Heart left ventricle (tissue), 16 donors: Measurements from ENCODE around the gene NFX1. TPM values are rescaled to one million over a fixed set of nuclear protein-coding genes. Genes with fewer than 3 reads are reported as not detected.

ENCODE experiments used
- ATAC-seq, 4 donors: fragments of 200-7000 bp; cut with Tn5 transposase; one replicate each; pipeline ENCODE4 v1.9.1; 2020 to 2022; ENCODE audit warnings: moderate library complexity in 4 of 4, mild to moderate bottlenecking in 3 of 4, moderate number of reproducible peaks in 1 of 4
- DNase-seq, 5 donors: peaks; one replicate each; pipeline ENCODE4 v3.0.0-alpha.2; 2020
- H3K27ac ChIP-seq, 12 donors: fragments of 200-600 bp; sonication (generic) in 4 of 12; one replicate each; pipeline versions ENCODE4 v1.5.0 to v1.8.0; 2016 to 2022; ENCODE audit warnings: mild to moderate bottlenecking in 2 of 12
- H3K27me3 ChIP-seq, 9 donors: fragments of 200-600 bp; sonication (generic) in 2 of 9; one replicate each; pipeline versions ENCODE4 v1.5.1 to v1.8.0; 2016 to 2022; ENCODE audit warnings: mild to moderate bottlenecking in 3 of 9
- H3K36me3 ChIP-seq, 9 donors: fragments of 200-600 bp; sonication (generic) in 2 of 9; one replicate each; pipeline versions ENCODE4 v1.5.0 to v1.8.0; 2018 to 2022; ENCODE audit warnings: mild to moderate bottlenecking in 2 of 9
- H3K4me1 ChIP-seq, 12 donors: fragments of 200-600 bp; sonication (generic) in 4 of 12; one replicate each; pipeline versions ENCODE4 v1.5.0 to v1.8.0; 2016 to 2022; ENCODE audit warnings: mild to moderate bottlenecking in 3 of 12
- H3K4me3 ChIP-seq, 12 donors: fragments of 200-600 bp; sonication (generic) in 4 of 12; one replicate each; pipeline versions ENCODE4 v1.5.0 to v1.8.0; 2017 to 2022; ENCODE audit warnings: mild to moderate bottlenecking in 9 of 12, moderate library complexity in 4 of 12
- H3K9me3 ChIP-seq, 12 donors: fragments of 200-600 bp; sonication (generic) in 4 of 12; one replicate each; pipeline versions ENCODE4 v1.5.0 to v1.8.0; 2016 to 2022; ENCODE audit warnings: mild to moderate bottlenecking in 1 of 12
- CTCF ChIP-seq, 12 donors: fragments of 200-600 bp; sonication (generic) in 4 of 12; IDR thresholded peaks; one replicate each; pipeline versions ENCODE4 v1.5.0 to v1.8.0; 2018 to 2022; ENCODE audit warnings: antibody characterized with exemption in 12 of 12, mild to moderate bottlenecking in 5 of 12
- POLR2A ChIP-seq, 2 donors: fragments of 450-650 bp; IDR thresholded peaks; one replicate each; pipeline ENCODE4 v1.6.1; 2017; ENCODE audit warnings: antibody characterized with exemption in 2 of 2, mild to moderate bottlenecking in 2 of 2, moderate library complexity in 2 of 2
- WGBS, 4 donors: extraction: QIAGEN DNeasy Blood & Tissue Kit in 2 of 4; methylation state at CpG; one replicate each; pipeline versions ENCODE4 v1.1.5 to v1.1.7; 2013 to 2018; 5-methylcytosine and 5-hydroxymethylcytosine counted together
- intact Hi-C, 10 donors: fragments of 100-400 bp; cut with DNase I; formaldehyde crosslinking; loops; one replicate each; pipeline versions ENCODE4 v1.11.1 to v1.14.2; 2022
- polyA plus RNA-seq, 2 donors: library from polyadenylated mRNA; stranded (reverse); fragments of 200-250 nt; gene quantifications; one replicate each; pipeline ENCODE4 v1.2.3, GENCODE V29; 2013
- total RNA-seq, 9 donors: library from RNA; depleted of rRNA in 2 of 9; stranded (reverse); fragments of >200 nt in 2 of 9; fragmentation: NEBNext Ultra II Directional in 3 of 9; extraction: Animal tissue kit (Norgen Biotek cat#: 25700) in 3 of 9; gene quantifications; one replicate each; pipeline versions ENCODE4 v1.1.0 to v1.2.4, GENCODE V29; 2016 to 2023
- donor health status: ischemic (EF 13 %, LVEDD 7.1; RV severe dilation, severe dysfunction).
- donor health status: healthy with polysubstance abuse.
- donor health status: DM: no; HTN: yes; CAD: no.
- donor health status: DM: no; HTN: no; CAD: no.
- donor health status: ischemic (EF 25% LVEDD 6.9; RV normal size, moderate dysfunction).
- donor health status: ischemic (EF 25% LVEDD 5.7; RV mildly dilated, moderate dysfunction).
- donor health status: healthy.
- donor health status: DM: yes; HTN: yes; CAD: no.
- donor health status: ischemic (EF 35%, LVEDD 5.7; RV mildly dilated, moderate dysfunction).
- donor health status: nonischemic (EF 11% LVEDD 7.7; RV severe dilation, severe dysfunction).
- donor health status: DM: yes; HTN: yes; CAD: no.
- donor health status: PGD.
- donor health status: ischemic (EF 29% LVEDD 5.4; RV normal size, mild dysfunction).
- donor health status: nonischemic (EF 23%, LVEDD 6.1; RV moderate dilation, normal function).

Gene NFX1
- total and polyA plus RNA-seq, 11 donors = 13.7 to 42.0 (median 32.7) TPM

DNA sequence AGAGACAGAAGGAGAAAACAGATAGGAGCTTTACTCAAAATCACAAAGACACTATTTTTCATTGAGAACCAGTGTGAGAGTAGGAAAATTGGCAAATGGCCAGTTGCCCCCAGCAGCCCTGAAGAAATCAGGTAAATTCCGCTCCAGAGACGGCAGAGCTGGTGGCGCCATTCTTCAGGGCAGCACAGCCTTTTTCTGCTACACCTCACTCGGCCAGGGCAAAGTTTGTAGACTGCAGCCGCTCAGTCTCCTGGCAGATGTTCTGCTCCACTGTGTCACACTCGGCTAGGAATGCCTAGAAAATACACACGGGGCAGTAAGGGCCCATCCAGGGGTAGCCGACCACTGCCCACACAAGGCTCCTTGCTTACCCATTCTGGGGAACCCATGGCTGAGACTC is 35.3 kb upstream of the NFX1 start:
- Histone ChIP-seq H3K9me3 (no peaks in the 10 kb centered on the region), H3K4me3 (no peak overlapping the region), H3K4me1 (peaks cover 0 to 16% (median 7%) of the 10 kb centered on the region in 12 donors), H3K36me3 (peaks cover 0 to 92% (median 82%) of the 10 kb centered on the region in 9 donors), H3K27ac (no peak overlapping the region), H3K27me3 (no peaks in the 10 kb centered on the region)
- no peak for ATAC-seq
- intact Hi-C loops = no loop called here
- no peak for TF ChIP-seq POLR2A (IDR thresholded peaks at IDR 0.05)
- TF ChIP-seq CTCF (IDR thresholded peaks at IDR 0.05) = no peak
- 93 to 97% (median 95%) methylated on average over 7 to 8 of the region's 8 CpGs for WGBS, 4 donors
- DNase-seq = no peak

GRCh38 chr9:33255471-33255870 is 34.8 kb upstream of the NFX1 start:
- no peak for TF ChIP-seq CTCF (IDR thresholded peaks at IDR 0.05)
- no peak for TF ChIP-seq POLR2A (IDR thresholded peaks at IDR 0.05)
- H3K27ac ChIP-seq = no peak overlapping the region
- no peak for ATAC-seq
- peaks cover 0 to 94% (median 87%) of the 10 kb centered on the region in 9 donors for H3K36me3 ChIP-seq
- WGBS, 4 donors = 86 to 93% (median 89%) methylated on average over 4 of the region's 4 CpGs
- peaks cover 0 to 16% (median 7%) of the 10 kb centered on the region in 12 donors for H3K4me1 ChIP-seq
- H3K4me3 ChIP-seq = no peak overlapping the region
- no peaks in the 10 kb centered on the region for H3K27me3 ChIP-seq
- no peaks in the 10 kb centered on the region for H3K9me3 ChIP-seq
- intact Hi-C loops = no loop called here
- DNase-seq = no peak

- H3K36me3 ChIP-seq = peaks cover 0 to 97% (median 94%) of the 10 kb centered on the region in 9 donors
- TF ChIP-seq POLR2A (IDR thresholded peaks at IDR 0.05) (no peak), CTCF (IDR thresholded peaks at IDR 0.05) (no peak)
- WGBS, 4 donors = 54 to 72% (median 64%) methylated on average over 2 of the region's 2 CpGs
- intact Hi-C loops = no loop called here
- no peaks in the 10 kb centered on the region for H3K9me3 ChIP-seq
- ATAC-seq (no peak), DNase-seq (no peak)
- no peak overlapping the region for H3K4me3 ChIP-seq
- peaks cover 0 to 16% (median 4%) of the 10 kb centered on the region in 12 donors for H3K4me1 ChIP-seq
- H3K27ac ChIP-seq = peak overlapping the region in 1 of 12 donors; percentile 56
- no peaks in the 10 kb centered on the region for H3K27me3 ChIP-seq
These were observed 34.1 kb upstream of the NFX1 start for GRCh38 chr9:33256236-33256635.

DNA sequence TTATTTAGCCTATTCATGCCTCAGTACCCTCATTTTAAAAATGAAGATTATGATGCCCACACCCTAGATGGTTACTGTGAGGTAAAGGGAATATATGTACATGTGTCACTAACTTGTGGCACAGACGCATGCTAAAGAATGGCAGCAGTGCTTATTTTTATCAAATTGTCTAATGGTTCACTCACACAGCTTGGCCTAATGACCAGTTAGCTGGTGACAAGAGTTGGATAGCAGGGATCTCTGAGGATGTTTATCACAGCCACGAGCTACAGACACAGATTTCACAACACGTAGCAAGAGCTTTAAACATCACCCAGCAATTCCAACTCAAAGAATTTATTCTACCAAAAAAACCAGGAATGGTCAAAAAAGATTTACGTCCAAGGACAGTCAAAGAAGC is 33.0 kb upstream of the NFX1 start:
- peaks cover 0 to 19% (median 5%) of the 10 kb centered on the region in 12 donors for H3K4me1 ChIP-seq
- peak; percentile 37 to 53 (median 46) for ATAC-seq
- H3K9me3 ChIP-seq = no peaks in the 10 kb centered on the region
- H3K4me3 ChIP-seq = no peak overlapping the region
- TF ChIP-seq POLR2A (IDR thresholded peaks at IDR 0.05) (no peak), CTCF (IDR thresholded peaks at IDR 0.05) (no peak)
- H3K27me3 ChIP-seq = no peaks in the 10 kb centered on the region
- peak overlapping the region in 6 of 12 donors; percentile 4 to 56 (median 35) for H3K27ac ChIP-seq
- DNase-seq = no peak
- intact Hi-C loops = no loop called here
- H3K36me3 ChIP-seq = peaks cover 0 to 100% (median 98%) of the 10 kb centered on the region in 9 donors
- WGBS, 4 donors = 58 to 72% (median 65%) methylated on average over 4 of the region's 4 CpGs
